NCI-H1105 (cell line): ENCODE results near the gene LRRFIP1.
"Not testable (repeated sequence)": the region's sequence is repeated elsewhere in the genome, so short reads cannot be mapped to it uniquely, and the experiment has no call there.

Source experiments
- DNase-seq: peaks from one replicate; lab custom pipeline; 2025; lab: John Stamatoyannopoulos, UW

Gene LRRFIP1

GRCh38 chr2:237746302-237747080 is 119.1 kb downstream of the LRRFIP1 start:
- DNase-seq: no peak

GRCh38 chr2:237747189-237747588 is 119.8 kb downstream of the LRRFIP1 start:
- no peak for DNase-seq

- no peak for DNase-seq
Measured at GRCh38 chr2:237749002-237749401, 121.6 kb downstream of the LRRFIP1 start.

GRCh38 chr2:237749961-237750360 is 122.6 kb downstream of the LRRFIP1 start:
- DNase-seq: no peak

- DNase-seq: not testable (repeated sequence)
Measured at GRCh38 chr2:237750441-237750840, 123.1 kb downstream of the LRRFIP1 start.

GRCh38 chr2:237752761-237753165 is 125.4 kb downstream of the LRRFIP1 start:
- DNase-seq: no peak

GRCh38 chr2:237754182-237754581 is 126.8 kb downstream of the LRRFIP1 start:
- no peak for DNase-seq

- DNase-seq: no peak
Measured at GRCh38 chr2:237754626-237755248, 127.3 kb downstream of the LRRFIP1 start.

- no peak for DNase-seq
Measured at GRCh38 chr2:237757616-237758015, 130.2 kb downstream of the LRRFIP1 start.

GRCh38 chr2:237758185-237758584 is 130.8 kb downstream of the LRRFIP1 start:
- no peak for DNase-seq

GRCh38 chr2:237759176-237759575 is 131.8 kb downstream of the LRRFIP1 start:
- DNase-seq: no peak

GRCh38 chr2:237760506-237761502 is 133.4 kb downstream of the LRRFIP1 start:
- DNase-seq: no peak

GRCh38 chr2:237762291-237763182 is 135.2 kb downstream of the LRRFIP1 start:
- not testable (repeated sequence) for DNase-seq

GRCh38 chr2:237763812-237764211 is 136.4 kb downstream of the LRRFIP1 start:
- no peak for DNase-seq

- DNase-seq: not testable (repeated sequence)
Measured at GRCh38 chr2:237765122-237765521, 137.7 kb downstream of the LRRFIP1 start.

- no peak for DNase-seq
Measured at GRCh38 chr2:237765875-237766274, 138.5 kb downstream of the LRRFIP1 start.

- DNase-seq: no peak
Measured at GRCh38 chr2:237766340-237766739, 139.0 kb downstream of the LRRFIP1 start.

- DNase-seq: no peak
Measured at GRCh38 chr2:237772513-237772912, 145.1 kb downstream of the LRRFIP1 start.

- no peak for DNase-seq
Measured at GRCh38 chr2:237773826-237774225, 146.4 kb downstream of the LRRFIP1 start.

- DNase-seq: peak; percentile 31
Measured at GRCh38 chr2:237774811-237775553, 147.6 kb downstream of the LRRFIP1 start.

GRCh38 chr2:237779521-237779920 is 152.1 kb downstream of the LRRFIP1 start:
- no peak for DNase-seq
